ENCODE measurements around the gene XPO4.
"Not testable (repeated sequence)": the region's sequence is repeated elsewhere in the genome, so short reads cannot be mapped to it uniquely, and the experiment has no call there.

The XPO4 gene

GRCh38 chr13:20882206-20882605 lies 20.3 kb downstream of the XPO4 start:
- no peak overlapping the region for H3K9ac ChIP-seq (ENCODE audit: low read depth, low read length)
- no peaks in the 10 kb centered on the region for H3K36me3 ChIP-seq (ENCODE audit: control insufficient read depth, insufficient read depth, low read length)
- no peaks in the 10 kb centered on the region for H3K9me3 ChIP-seq (ENCODE audit: control insufficient read depth, insufficient read depth, low read length)
- H3K27me3 ChIP-seq (ENCODE audit: control insufficient read depth, insufficient read depth, low read length), result no peaks in the 10 kb centered on the region
- H3K4me1 ChIP-seq (ENCODE audit: control insufficient read depth, insufficient read depth, low read length), result peaks cover 5% of the 10 kb centered on the region
- H3K4me3 ChIP-seq (ENCODE audit: low read depth, low read length), result no peak overlapping the region

GRCh38 chr13:20877902-20878301 lies 24.6 kb downstream of the XPO4 start:
- no peaks in the 10 kb centered on the region for H3K27me3 ChIP-seq (ENCODE audit: control insufficient read depth, insufficient read depth, low read length)
- H3K9me3 ChIP-seq (ENCODE audit: control insufficient read depth, insufficient read depth, low read length), result no peaks in the 10 kb centered on the region
- no peaks in the 10 kb centered on the region for H3K36me3 ChIP-seq (ENCODE audit: control insufficient read depth, insufficient read depth, low read length)
- no peak overlapping the region for H3K9ac ChIP-seq (ENCODE audit: low read depth, low read length)
- H3K4me3 ChIP-seq (ENCODE audit: low read depth, low read length), result no peak overlapping the region
- peaks cover 12% of the 10 kb centered on the region for H3K4me1 ChIP-seq (ENCODE audit: control insufficient read depth, insufficient read depth, low read length)

GRCh38 chr13:20876802-20877201 lies 25.7 kb downstream of the XPO4 start:
- H3K27me3 ChIP-seq (ENCODE audit: control insufficient read depth, insufficient read depth, low read length); H3K9me3 ChIP-seq (ENCODE audit: control insufficient read depth, insufficient read depth, low read length); H3K36me3 ChIP-seq (ENCODE audit: control insufficient read depth, insufficient read depth, low read length); H3K9ac ChIP-seq (ENCODE audit: low read depth, low read length); H3K4me3 ChIP-seq (ENCODE audit: low read depth, low read length): not testable (repeated sequence)
- H3K4me1 ChIP-seq (ENCODE audit: control insufficient read depth, insufficient read depth, low read length), result peaks cover 13% of the 10 kb centered on the region

GRCh38 chr13:20874439-20874838 lies 28.1 kb downstream of the XPO4 start:
- H3K9me3 ChIP-seq (ENCODE audit: control insufficient read depth, insufficient read depth, low read length); H3K36me3 ChIP-seq (ENCODE audit: control insufficient read depth, insufficient read depth, low read length); H3K27me3 ChIP-seq (ENCODE audit: control insufficient read depth, insufficient read depth, low read length); H3K9ac ChIP-seq (ENCODE audit: low read depth, low read length); H3K4me3 ChIP-seq (ENCODE audit: low read depth, low read length): not testable (repeated sequence)
- H3K4me1 ChIP-seq (ENCODE audit: control insufficient read depth, insufficient read depth, low read length), result peaks cover 13% of the 10 kb centered on the region

- H3K36me3 ChIP-seq (ENCODE audit: control insufficient read depth, insufficient read depth, low read length), result no peaks in the 10 kb centered on the region
- H3K4me1 ChIP-seq (ENCODE audit: control insufficient read depth, insufficient read depth, low read length), result peaks cover 13% of the 10 kb centered on the region
- H3K9me3 ChIP-seq (ENCODE audit: control insufficient read depth, insufficient read depth, low read length), result no peaks in the 10 kb centered on the region
These were observed 29.2 kb downstream of the XPO4 start for GRCh38 chr13:20873348-20873747.

GRCh38 chr13:20870829-20871228 lies 31.7 kb downstream of the XPO4 start:
- H3K9ac ChIP-seq (ENCODE audit: low read depth, low read length), result no peak overlapping the region
- no peaks in the 10 kb centered on the region for H3K27me3 ChIP-seq (ENCODE audit: control insufficient read depth, insufficient read depth, low read length)
- no peaks in the 10 kb centered on the region for H3K36me3 ChIP-seq (ENCODE audit: control insufficient read depth, insufficient read depth, low read length)
- H3K9me3 ChIP-seq (ENCODE audit: control insufficient read depth, insufficient read depth, low read length), result no peaks in the 10 kb centered on the region
- peaks cover 13% of the 10 kb centered on the region for H3K4me1 ChIP-seq (ENCODE audit: control insufficient read depth, insufficient read depth, low read length)
- no peak overlapping the region for H3K4me3 ChIP-seq (ENCODE audit: low read depth, low read length)

More at GRCh38 chr13:20873348-20873747, 29.2 kb downstream of the XPO4 start:
- no peak overlapping the region for H3K4me3 ChIP-seq (ENCODE audit: low read depth, low read length)
- no peaks in the 10 kb centered on the region for H3K27me3 ChIP-seq (ENCODE audit: control insufficient read depth, insufficient read depth, low read length)
- H3K9ac ChIP-seq (ENCODE audit: low read depth, low read length), result no peak overlapping the region

GRCh38 chr13:20869540-20869939 lies 33.0 kb downstream of the XPO4 start:
- Histone ChIP-seq H3K27me3 (ENCODE audit: control insufficient read depth, insufficient read depth, low read length) (no peaks in the 10 kb centered on the region), H3K9ac (ENCODE audit: low read depth, low read length) (no peak overlapping the region), H3K9me3 (ENCODE audit: control insufficient read depth, insufficient read depth, low read length) (no peaks in the 10 kb centered on the region), H3K4me3 (ENCODE audit: low read depth, low read length) (no peak overlapping the region), H3K36me3 (ENCODE audit: control insufficient read depth, insufficient read depth, low read length) (no peaks in the 10 kb centered on the region), H3K4me1 (ENCODE audit: control insufficient read depth, insufficient read depth, low read length) (peaks cover 13% of the 10 kb centered on the region)

GRCh38 chr13:20867408-20867807 lies 35.1 kb downstream of the XPO4 start:
- H3K9me3 ChIP-seq (ENCODE audit: control insufficient read depth, insufficient read depth, low read length), result no peaks in the 10 kb centered on the region
- no peaks in the 10 kb centered on the region for H3K36me3 ChIP-seq (ENCODE audit: control insufficient read depth, insufficient read depth, low read length)
- no peaks in the 10 kb centered on the region for H3K27me3 ChIP-seq (ENCODE audit: control insufficient read depth, insufficient read depth, low read length)
- no peaks in the 10 kb centered on the region for H3K4me1 ChIP-seq (ENCODE audit: control insufficient read depth, insufficient read depth, low read length)
- H3K4me3 ChIP-seq (ENCODE audit: low read depth, low read length), result no peak overlapping the region
- H3K9ac ChIP-seq (ENCODE audit: low read depth, low read length), result no peak overlapping the region

GRCh38 chr13:20861666-20862065 lies 40.9 kb downstream of the XPO4 start:
- not testable (repeated sequence) for H3K9ac ChIP-seq (ENCODE audit: low read depth, low read length); H3K27me3 ChIP-seq (ENCODE audit: control insufficient read depth, insufficient read depth, low read length); H3K36me3 ChIP-seq (ENCODE audit: control insufficient read depth, insufficient read depth, low read length); H3K9me3 ChIP-seq (ENCODE audit: control insufficient read depth, insufficient read depth, low read length); H3K4me1 ChIP-seq (ENCODE audit: control insufficient read depth, insufficient read depth, low read length); H3K4me3 ChIP-seq (ENCODE audit: low read depth, low read length)

GRCh38 chr13:20860844-20861243 lies 41.7 kb downstream of the XPO4 start:
- no peak overlapping the region for H3K4me3 ChIP-seq (ENCODE audit: low read depth, low read length)
- H3K9ac ChIP-seq (ENCODE audit: low read depth, low read length), result no peak overlapping the region
- no peaks in the 10 kb centered on the region for H3K36me3 ChIP-seq (ENCODE audit: control insufficient read depth, insufficient read depth, low read length)
- no peaks in the 10 kb centered on the region for H3K4me1 ChIP-seq (ENCODE audit: control insufficient read depth, insufficient read depth, low read length)
- no peaks in the 10 kb centered on the region for H3K9me3 ChIP-seq (ENCODE audit: control insufficient read depth, insufficient read depth, low read length)
- no peaks in the 10 kb centered on the region for H3K27me3 ChIP-seq (ENCODE audit: control insufficient read depth, insufficient read depth, low read length)

GRCh38 chr13:20856650-20857049 lies 45.9 kb downstream of the XPO4 start:
- Histone ChIP-seq H3K9me3 (ENCODE audit: control insufficient read depth, insufficient read depth, low read length) (no peaks in the 10 kb centered on the region), H3K27me3 (ENCODE audit: control insufficient read depth, insufficient read depth, low read length) (no peaks in the 10 kb centered on the region), H3K9ac (ENCODE audit: low read depth, low read length) (no peak overlapping the region), H3K36me3 (ENCODE audit: control insufficient read depth, insufficient read depth, low read length) (peaks cover 2% of the 10 kb centered on the region), H3K4me3 (ENCODE audit: low read depth, low read length) (no peak overlapping the region), H3K4me1 (ENCODE audit: control insufficient read depth, insufficient read depth, low read length) (no peaks in the 10 kb centered on the region)

- Histone ChIP-seq H3K27me3 (ENCODE audit: control insufficient read depth, insufficient read depth, low read length) (no peaks in the 10 kb centered on the region), H3K4me1 (ENCODE audit: control insufficient read depth, insufficient read depth, low read length) (peaks cover 5% of the 10 kb centered on the region), H3K36me3 (ENCODE audit: control insufficient read depth, insufficient read depth, low read length) (peaks cover 2% of the 10 kb centered on the region), H3K4me3 (ENCODE audit: low read depth, low read length) (no peak overlapping the region), H3K9ac (ENCODE audit: low read depth, low read length) (no peak overlapping the region), H3K9me3 (ENCODE audit: control insufficient read depth, insufficient read depth, low read length) (no peaks in the 10 kb centered on the region)
These were observed 50.6 kb downstream of the XPO4 start for GRCh38 chr13:20851844-20852402.
